Measurements from ENCODE around the gene CPLX1.

Gene CPLX1

GRCh38 chr4:844752-845232, 18.9 kb upstream of the CPLX1 start:
- no peak overlapping the region for H3K9ac ChIP-seq (ENCODE audit: low read length in 2 of 2)
- H3K27me3 ChIP-seq (ENCODE audit: control insufficient read depth in 1 of 2, insufficient read depth in 2 of 2, low read length in 2 of 2): no peaks in the 10 kb centered on the region
- H3K9me3 ChIP-seq (ENCODE audit: control insufficient read depth in 2 of 2, low read length in 2 of 2): no peaks in the 10 kb centered on the region
- no peak overlapping the region for H3K4me3 ChIP-seq (ENCODE audit: low read length in 2 of 2)
- H3K27ac ChIP-seq (ENCODE audit: low read length): no peak overlapping the region
- H3K4me1 ChIP-seq (ENCODE audit: control insufficient read depth, insufficient read depth, low read length): no peaks in the 10 kb centered on the region
- H3K36me3 ChIP-seq (ENCODE audit: control insufficient read depth in 2 of 2, insufficient read depth in 2 of 2, low read length in 2 of 2): peaks cover 0 to 2% of the 10 kb centered on the region in 2 donors

GRCh38 chr4:839675-840443, 13.9 kb upstream of the CPLX1 start:
- H3K9ac ChIP-seq (ENCODE audit: low read length in 2 of 2): no peak overlapping the region
- H3K27ac ChIP-seq (ENCODE audit: low read length): no peak overlapping the region
- H3K9me3 ChIP-seq (ENCODE audit: control insufficient read depth in 2 of 2, low read length in 2 of 2): peaks cover 4 to 15% of the 10 kb centered on the region in 2 donors
- no peaks in the 10 kb centered on the region for H3K4me1 ChIP-seq (ENCODE audit: control insufficient read depth, insufficient read depth, low read length)
- H3K4me3 ChIP-seq (ENCODE audit: low read length in 2 of 2): no peak overlapping the region
- H3K36me3 ChIP-seq (ENCODE audit: control insufficient read depth in 2 of 2, insufficient read depth in 2 of 2, low read length in 2 of 2): no peaks in the 10 kb centered on the region
- no peaks in the 10 kb centered on the region for H3K27me3 ChIP-seq (ENCODE audit: control insufficient read depth in 1 of 2, insufficient read depth in 2 of 2, low read length in 2 of 2)

GRCh38 chr4:837772-838171, 11.8 kb upstream of the CPLX1 start:
- H3K4me1 ChIP-seq (ENCODE audit: control insufficient read depth, insufficient read depth, low read length): no peaks in the 10 kb centered on the region
- no peak overlapping the region for H3K27ac ChIP-seq (ENCODE audit: low read length)
- no peak overlapping the region for H3K4me3 ChIP-seq (ENCODE audit: low read length in 2 of 2)
- peaks cover 4 to 15% of the 10 kb centered on the region in 2 donors for H3K9me3 ChIP-seq (ENCODE audit: control insufficient read depth in 2 of 2, low read length in 2 of 2)
- no peak overlapping the region for H3K9ac ChIP-seq (ENCODE audit: low read length in 2 of 2)
- no peaks in the 10 kb centered on the region for H3K36me3 ChIP-seq (ENCODE audit: control insufficient read depth in 2 of 2, insufficient read depth in 2 of 2, low read length in 2 of 2)
- peaks cover 0 to 3% of the 10 kb centered on the region in 2 donors for H3K27me3 ChIP-seq (ENCODE audit: control insufficient read depth in 1 of 2, insufficient read depth in 2 of 2, low read length in 2 of 2)

- Histone ChIP-seq H3K27me3 (ENCODE audit: control insufficient read depth in 1 of 2, insufficient read depth in 2 of 2, low read length in 2 of 2) (peaks cover 0 to 6% of the 10 kb centered on the region in 2 donors), H3K9ac (ENCODE audit: low read length in 2 of 2) (no peak overlapping the region), H3K27ac (ENCODE audit: low read length) (no peak overlapping the region), H3K9me3 (ENCODE audit: control insufficient read depth in 2 of 2, low read length in 2 of 2) (peaks cover 4 to 20% of the 10 kb centered on the region in 2 donors), H3K4me1 (ENCODE audit: control insufficient read depth, insufficient read depth, low read length) (no peaks in the 10 kb centered on the region), H3K4me3 (ENCODE audit: low read length in 2 of 2) (no peak overlapping the region), H3K36me3 (ENCODE audit: control insufficient read depth in 2 of 2, insufficient read depth in 2 of 2, low read length in 2 of 2) (no peaks in the 10 kb centered on the region)
Observed at GRCh38 chr4:836750-837301, 10.9 kb upstream of the CPLX1 start.

- no peak overlapping the region for H3K9ac ChIP-seq (ENCODE audit: low read length in 2 of 2)
- peaks cover 0 to 6% of the 10 kb centered on the region in 2 donors for H3K27me3 ChIP-seq (ENCODE audit: control insufficient read depth in 1 of 2, insufficient read depth in 2 of 2, low read length in 2 of 2)
- H3K4me3 ChIP-seq (ENCODE audit: low read length in 2 of 2): no peak overlapping the region
- H3K36me3 ChIP-seq (ENCODE audit: control insufficient read depth in 2 of 2, insufficient read depth in 2 of 2, low read length in 2 of 2): no peaks in the 10 kb centered on the region
- H3K27ac ChIP-seq (ENCODE audit: low read length): no peak overlapping the region
- H3K9me3 ChIP-seq (ENCODE audit: control insufficient read depth in 2 of 2, low read length in 2 of 2): peaks cover 4 to 27% of the 10 kb centered on the region in 2 donors
- H3K4me1 ChIP-seq (ENCODE audit: control insufficient read depth, insufficient read depth, low read length): no peaks in the 10 kb centered on the region
Observed at GRCh38 chr4:836003-836511, 10.1 kb upstream of the CPLX1 start.

GRCh38 chr4:835148-836002, 9.4 kb upstream of the CPLX1 start:
- no peak overlapping the region for H3K4me3 ChIP-seq (ENCODE audit: low read length in 2 of 2)
- no peak overlapping the region for H3K9ac ChIP-seq (ENCODE audit: low read length in 2 of 2)
- peaks cover 4 to 31% of the 10 kb centered on the region in 2 donors for H3K9me3 ChIP-seq (ENCODE audit: control insufficient read depth in 2 of 2, low read length in 2 of 2)
- H3K27me3 ChIP-seq (ENCODE audit: control insufficient read depth in 1 of 2, insufficient read depth in 2 of 2, low read length in 2 of 2): peaks cover 2 to 6% of the 10 kb centered on the region in 2 donors
- H3K27ac ChIP-seq (ENCODE audit: low read length): no peak overlapping the region
- H3K4me1 ChIP-seq (ENCODE audit: control insufficient read depth, insufficient read depth, low read length): no peaks in the 10 kb centered on the region
- H3K36me3 ChIP-seq (ENCODE audit: control insufficient read depth in 2 of 2, insufficient read depth in 2 of 2, low read length in 2 of 2): no peaks in the 10 kb centered on the region

GRCh38 chr4:834368-835147, 8.6 kb upstream of the CPLX1 start:
- Histone ChIP-seq H3K27ac (ENCODE audit: low read length) (no peak overlapping the region), H3K4me1 (ENCODE audit: control insufficient read depth, insufficient read depth, low read length) (no peaks in the 10 kb centered on the region), H3K9ac (ENCODE audit: low read length in 2 of 2) (no peak overlapping the region), H3K9me3 (ENCODE audit: control insufficient read depth in 2 of 2, low read length in 2 of 2) (peaks cover 4 to 31% of the 10 kb centered on the region in 2 donors), H3K4me3 (ENCODE audit: low read length in 2 of 2) (no peak overlapping the region), H3K27me3 (ENCODE audit: control insufficient read depth in 1 of 2, insufficient read depth in 2 of 2, low read length in 2 of 2) (peaks cover 3 to 6% of the 10 kb centered on the region in 2 donors), H3K36me3 (ENCODE audit: control insufficient read depth in 2 of 2, insufficient read depth in 2 of 2, low read length in 2 of 2) (no peaks in the 10 kb centered on the region)

GRCh38 chr4:833731-834367, 7.9 kb upstream of the CPLX1 start:
- H3K9me3 ChIP-seq (ENCODE audit: control insufficient read depth in 2 of 2, low read length in 2 of 2): peaks cover 4 to 31% of the 10 kb centered on the region in 2 donors

GRCh38 chr4:833156-833555, 7.2 kb upstream of the CPLX1 start:
- no peaks in the 10 kb centered on the region for H3K4me1 ChIP-seq (ENCODE audit: control insufficient read depth, insufficient read depth, low read length)
- H3K27me3 ChIP-seq (ENCODE audit: control insufficient read depth in 1 of 2, insufficient read depth in 2 of 2, low read length in 2 of 2): peaks cover 14 to 16% of the 10 kb centered on the region in 2 donors
- H3K27ac ChIP-seq (ENCODE audit: low read length): no peak overlapping the region
- peaks cover 4 to 29% of the 10 kb centered on the region in 2 donors for H3K9me3 ChIP-seq (ENCODE audit: control insufficient read depth in 2 of 2, low read length in 2 of 2)
- H3K4me3 ChIP-seq (ENCODE audit: low read length in 2 of 2): no peak overlapping the region
- no peaks in the 10 kb centered on the region for H3K36me3 ChIP-seq (ENCODE audit: control insufficient read depth in 2 of 2, insufficient read depth in 2 of 2, low read length in 2 of 2)
- H3K9ac ChIP-seq (ENCODE audit: low read length in 2 of 2): no peak overlapping the region

More at GRCh38 chr4:833731-834367, 7.9 kb upstream of the CPLX1 start:
- Histone ChIP-seq H3K36me3 (ENCODE audit: control insufficient read depth in 2 of 2, insufficient read depth in 2 of 2, low read length in 2 of 2) (no peaks in the 10 kb centered on the region), H3K27ac (ENCODE audit: low read length) (no peak overlapping the region), H3K4me3 (ENCODE audit: low read length in 2 of 2) (no peak overlapping the region), H3K4me1 (ENCODE audit: control insufficient read depth, insufficient read depth, low read length) (no peaks in the 10 kb centered on the region), H3K9ac (ENCODE audit: low read length in 2 of 2) (no peak overlapping the region), H3K27me3 (ENCODE audit: control insufficient read depth in 1 of 2, insufficient read depth in 2 of 2, low read length in 2 of 2) (peaks cover 8 to 10% of the 10 kb centered on the region in 2 donors)

Measured in stomach smooth muscle (tissue), 2 donors.